GM19238 (cell line): Measurements from ENCODE around the gene METTL21C.

ENCODE experiments used
- DNase-seq: peaks from one replicate; pipeline ENCODE4 v3.0.0; 2011; ENCODE audit warnings: low spot score; ENCODE audit not compliant: insufficient read length

The METTL21C gene

DNA sequence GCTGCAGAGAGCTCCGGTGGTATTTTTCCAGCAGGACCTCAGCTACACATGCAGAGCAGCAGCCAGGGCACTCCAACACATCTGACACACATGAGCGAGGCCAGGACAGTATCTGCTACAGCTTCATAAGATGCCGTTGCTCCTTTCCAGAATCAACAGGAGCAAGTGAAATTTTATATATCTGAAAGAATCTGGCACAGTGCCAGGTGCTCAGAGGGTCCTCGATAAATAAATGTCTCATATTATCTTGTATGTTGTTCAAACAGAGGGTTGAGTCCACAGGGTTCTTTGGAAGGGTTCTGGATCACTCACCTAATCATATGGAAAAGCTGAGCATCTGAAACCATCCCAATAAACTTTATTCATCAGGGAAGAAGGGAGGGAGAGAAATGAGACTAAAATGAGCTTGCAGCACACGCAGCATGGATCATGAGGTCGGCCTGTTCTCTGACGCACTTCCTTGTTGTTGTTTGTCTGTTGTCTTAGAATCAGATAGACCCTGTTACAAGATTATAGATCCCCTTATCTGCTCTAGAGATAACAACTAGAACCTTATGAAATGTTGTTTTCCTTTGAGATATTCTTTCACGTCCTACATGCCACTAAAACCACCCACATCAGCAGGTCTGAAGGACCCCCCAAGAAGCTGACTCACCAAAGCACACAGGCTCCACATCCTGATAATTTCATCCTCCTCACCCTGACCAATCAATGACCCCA is 3.2 kb upstream of the METTL21C start:
- no peak for DNase-seq

DNA sequence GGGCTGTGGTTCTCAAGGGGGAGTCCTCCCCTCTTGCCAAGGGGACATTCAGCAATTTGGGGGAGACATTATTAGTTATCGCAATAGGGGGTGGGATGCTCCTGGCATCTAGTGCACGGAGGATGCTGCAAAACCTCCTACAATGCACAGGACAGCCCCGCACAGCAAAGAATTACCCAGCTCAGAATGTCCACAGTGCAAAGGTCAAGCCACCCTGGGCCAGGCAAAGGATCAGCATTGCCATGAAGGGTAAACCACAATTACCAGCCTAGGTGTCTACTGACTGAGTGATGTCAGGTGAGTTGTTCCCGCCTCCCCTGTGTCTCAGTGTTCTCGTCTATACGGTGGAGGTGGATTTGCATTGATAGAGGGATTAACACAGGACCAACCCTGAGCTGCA is 2.4 kb upstream of the METTL21C start:
- no peak for DNase-seq

DNA sequence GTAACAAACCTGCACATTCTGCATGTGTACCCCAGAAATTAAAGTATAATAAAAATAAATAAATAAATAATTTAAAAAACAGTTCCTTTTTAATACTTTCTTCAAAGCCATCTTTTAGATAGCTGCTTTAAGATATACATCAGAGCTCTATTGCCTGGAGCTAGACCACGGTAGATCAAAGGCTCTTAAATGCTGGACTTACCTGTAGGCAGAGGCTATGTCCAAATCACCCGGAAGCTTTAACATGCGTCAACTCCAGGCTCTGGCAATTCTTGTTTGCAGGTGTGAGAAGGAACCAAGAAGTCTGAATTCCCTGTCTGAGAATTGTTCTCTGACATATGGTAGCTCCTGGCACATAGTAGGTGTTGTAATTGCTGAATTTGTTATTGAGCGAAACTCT is 1.6 kb upstream of the METTL21C start:
- no peak for DNase-seq

DNA sequence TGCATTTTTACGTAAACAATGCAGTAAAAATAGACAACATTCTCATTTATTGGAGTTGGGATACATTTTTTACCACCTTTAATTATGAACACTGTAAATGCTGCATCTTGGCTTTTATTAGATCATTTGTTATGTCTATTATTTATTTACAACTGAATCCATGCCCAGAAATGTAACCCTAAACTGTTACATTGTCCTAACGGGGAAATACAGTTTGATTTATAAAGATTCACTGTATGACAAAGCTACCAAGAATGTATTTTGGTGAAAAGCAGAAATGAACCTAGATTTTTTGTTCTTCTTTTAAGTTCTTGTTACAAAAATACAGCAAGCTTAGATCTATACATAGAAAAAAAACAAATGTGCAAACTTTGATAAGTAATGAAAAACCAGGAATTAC is 1.1 kb downstream of the METTL21C start:
- DNase-seq: no peak

DNA sequence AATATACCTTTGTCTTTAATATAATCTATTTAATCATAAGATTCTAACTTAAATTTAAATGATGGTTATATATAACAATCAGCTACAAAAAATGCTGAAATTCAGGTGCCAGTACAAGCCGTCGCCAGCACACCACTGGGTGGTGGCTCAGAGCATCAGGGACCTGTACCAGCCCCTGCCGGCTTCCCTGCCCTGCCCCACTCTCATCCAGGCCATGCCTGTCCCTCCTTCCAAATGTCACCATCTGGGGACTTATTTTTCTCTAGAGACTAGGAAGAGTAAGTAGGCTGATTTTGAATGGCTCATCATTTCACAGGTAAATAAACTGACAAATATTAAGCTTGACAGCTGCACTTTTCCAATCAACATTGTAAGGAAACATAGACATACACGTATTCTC is 1.6 kb downstream of the METTL21C start:
- no peak for DNase-seq

DNA sequence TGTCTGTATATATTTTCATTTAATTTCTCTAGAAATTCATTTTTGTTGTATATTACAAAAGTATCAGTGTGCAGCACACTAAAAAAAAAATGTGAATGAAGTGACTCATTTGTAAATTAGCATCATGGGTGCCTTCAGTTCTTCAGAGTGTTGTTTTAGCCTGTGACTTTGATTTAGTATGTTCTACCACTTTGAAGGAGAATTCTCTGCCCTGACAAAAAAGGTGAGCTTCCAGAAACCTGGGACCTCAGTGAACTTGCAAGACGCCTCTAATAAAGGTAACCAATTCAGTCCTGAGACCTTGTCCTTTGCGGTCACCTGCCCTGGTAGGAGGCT is 2.4 kb downstream of the METTL21C start:
- no peak for DNase-seq

DNA sequence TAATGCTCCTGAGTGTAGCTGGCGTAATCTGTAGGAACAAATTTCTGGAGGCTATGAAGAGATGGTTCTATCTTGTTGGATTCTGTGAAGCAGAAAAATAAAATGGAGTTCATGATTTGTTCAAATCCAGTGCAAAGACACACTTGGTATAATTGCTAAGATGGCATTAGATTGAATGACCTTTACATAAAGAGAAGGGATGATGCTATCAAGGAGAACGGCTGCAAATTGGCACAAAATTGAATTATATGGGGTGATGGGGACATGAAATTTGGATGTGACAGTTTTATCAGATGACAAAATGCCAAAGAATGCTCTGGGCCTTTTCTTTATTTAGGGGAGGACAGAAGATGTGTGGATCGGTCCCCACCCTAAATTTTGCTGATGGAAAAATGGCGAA is 4.0 kb downstream of the METTL21C start:
- no peak for DNase-seq

DNA sequence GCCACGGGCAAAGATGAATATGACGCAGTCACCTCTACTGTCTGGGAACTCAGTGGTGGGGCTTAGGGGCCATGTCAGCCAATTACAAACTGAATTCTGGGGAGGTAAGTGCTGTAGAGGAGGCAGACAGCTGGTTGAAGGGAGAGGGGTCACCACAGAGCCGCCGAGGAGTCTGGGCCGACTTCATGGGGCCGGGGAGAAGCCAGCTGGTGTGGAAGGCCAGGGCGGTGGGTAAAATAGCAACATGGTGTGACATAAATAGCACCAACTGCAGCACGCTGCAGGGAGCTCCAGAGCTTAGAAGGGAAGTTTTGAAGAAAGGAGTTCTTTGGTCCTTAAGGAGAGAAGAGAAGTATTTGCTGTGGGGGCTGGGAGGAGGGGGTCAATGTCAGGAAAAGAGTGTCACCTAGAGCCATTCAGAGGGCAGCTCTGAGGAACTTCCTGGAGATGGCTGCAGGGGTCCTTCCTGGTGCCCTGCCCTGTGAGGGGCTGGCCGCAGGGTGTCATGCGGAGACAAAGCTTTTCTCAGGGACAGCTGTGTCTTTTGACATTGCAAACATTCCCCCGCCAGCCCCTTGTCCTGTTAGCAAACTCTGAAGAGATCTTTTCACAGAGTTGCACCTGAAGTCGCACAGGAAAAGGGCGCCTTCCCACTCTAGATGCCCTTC is 6.4 kb downstream of the METTL21C start:
- no peak for DNase-seq

DNA sequence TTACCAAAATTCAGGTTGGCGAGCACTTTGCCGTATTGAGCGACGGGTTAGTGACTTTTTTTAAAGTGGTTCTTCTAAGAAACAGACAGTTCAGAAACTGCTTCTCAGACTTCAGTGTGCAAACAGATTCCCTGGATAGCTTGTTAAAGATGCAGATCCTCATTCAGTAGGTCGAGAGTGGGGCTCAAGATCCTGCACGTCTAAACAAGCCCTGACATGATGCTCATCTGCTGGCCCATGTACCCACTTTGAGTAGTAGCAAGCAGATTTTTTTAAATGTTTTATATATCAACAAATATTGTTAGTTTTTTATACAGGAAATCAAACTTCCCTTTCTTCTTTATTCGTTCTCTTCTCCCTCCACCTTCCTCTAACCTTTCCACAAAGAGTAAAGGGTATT is 7.3 kb downstream of the METTL21C start:
- DNase-seq: no peak

DNA sequence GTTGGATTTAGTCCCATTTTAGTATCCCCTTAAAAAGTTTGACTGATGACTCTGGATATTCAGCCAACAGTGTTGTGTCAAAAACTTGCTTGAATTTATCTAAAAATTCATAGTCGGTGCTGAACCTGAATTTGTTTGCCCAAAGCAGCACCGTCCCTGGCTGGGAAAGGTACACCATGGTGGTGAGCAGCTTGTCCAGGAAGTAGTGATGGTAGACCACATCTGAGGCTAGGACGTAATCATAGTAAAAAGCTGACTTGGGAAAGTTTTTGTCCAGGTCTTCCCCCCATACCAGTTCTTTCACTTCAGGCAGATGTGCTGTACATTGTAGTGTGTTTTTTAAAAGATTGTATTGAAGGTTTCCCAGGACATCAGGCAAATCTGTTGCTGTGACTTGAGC is 8.8 kb downstream of the METTL21C start:
- no peak for DNase-seq

DNA sequence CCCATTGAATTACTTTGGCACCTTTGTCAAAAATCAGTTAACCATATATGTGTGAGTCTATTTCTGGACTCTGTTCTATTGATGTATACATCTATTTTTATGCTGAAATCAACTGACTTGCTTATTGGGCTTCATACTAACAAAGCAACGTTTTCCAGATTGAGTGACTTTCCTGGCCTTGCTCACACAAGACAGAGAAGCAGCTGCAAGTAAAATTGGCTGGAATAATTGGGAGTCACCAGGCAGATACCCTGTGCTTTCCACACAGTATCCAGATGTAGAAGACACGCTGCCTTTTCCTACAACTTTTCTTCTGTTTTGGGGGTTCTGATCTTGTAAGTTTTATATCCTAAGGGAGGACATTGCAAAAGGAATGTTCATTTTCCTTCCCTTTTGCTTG is 11.2 kb downstream of the METTL21C start:
- no peak for DNase-seq

DNA sequence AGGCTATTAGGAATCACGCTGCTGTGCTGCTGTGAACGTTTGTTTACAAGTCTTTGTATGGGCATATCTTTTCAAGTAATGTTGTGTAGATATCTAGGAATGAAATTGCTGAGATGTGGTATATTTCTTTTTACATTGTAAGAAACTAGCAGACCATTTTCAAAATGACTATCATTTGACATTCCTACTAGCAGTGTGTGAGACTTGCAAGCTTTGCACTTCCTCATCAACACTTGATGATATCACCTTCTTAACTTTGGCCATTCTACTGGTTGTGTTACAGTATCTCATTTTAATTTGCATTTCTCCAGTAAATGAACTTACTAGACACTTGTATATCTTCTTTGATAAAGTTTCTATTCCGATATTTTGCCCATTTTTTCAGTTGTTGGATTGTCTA is 12.1 kb downstream of the METTL21C start:
- DNase-seq: no peak

DNA sequence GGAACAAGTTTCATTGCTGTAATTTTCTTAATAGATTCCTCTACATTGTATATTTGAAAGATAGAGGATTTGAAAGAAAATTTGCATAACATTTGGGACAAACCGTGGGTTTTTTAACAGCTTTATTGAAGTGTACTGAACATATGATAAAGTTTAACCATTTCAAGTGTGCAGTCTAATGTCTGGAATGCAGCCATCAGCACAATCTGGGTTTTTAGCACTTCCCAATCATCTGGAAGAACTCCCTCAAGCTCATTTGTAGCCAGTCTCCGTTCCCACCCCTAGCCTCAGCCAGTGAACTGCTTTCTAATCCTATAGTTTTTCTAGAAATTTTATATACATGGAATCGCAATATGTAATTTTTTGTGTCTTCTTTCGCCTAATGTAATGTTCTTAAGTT is 12.6 kb downstream of the METTL21C start:
- DNase-seq: no peak

DNA sequence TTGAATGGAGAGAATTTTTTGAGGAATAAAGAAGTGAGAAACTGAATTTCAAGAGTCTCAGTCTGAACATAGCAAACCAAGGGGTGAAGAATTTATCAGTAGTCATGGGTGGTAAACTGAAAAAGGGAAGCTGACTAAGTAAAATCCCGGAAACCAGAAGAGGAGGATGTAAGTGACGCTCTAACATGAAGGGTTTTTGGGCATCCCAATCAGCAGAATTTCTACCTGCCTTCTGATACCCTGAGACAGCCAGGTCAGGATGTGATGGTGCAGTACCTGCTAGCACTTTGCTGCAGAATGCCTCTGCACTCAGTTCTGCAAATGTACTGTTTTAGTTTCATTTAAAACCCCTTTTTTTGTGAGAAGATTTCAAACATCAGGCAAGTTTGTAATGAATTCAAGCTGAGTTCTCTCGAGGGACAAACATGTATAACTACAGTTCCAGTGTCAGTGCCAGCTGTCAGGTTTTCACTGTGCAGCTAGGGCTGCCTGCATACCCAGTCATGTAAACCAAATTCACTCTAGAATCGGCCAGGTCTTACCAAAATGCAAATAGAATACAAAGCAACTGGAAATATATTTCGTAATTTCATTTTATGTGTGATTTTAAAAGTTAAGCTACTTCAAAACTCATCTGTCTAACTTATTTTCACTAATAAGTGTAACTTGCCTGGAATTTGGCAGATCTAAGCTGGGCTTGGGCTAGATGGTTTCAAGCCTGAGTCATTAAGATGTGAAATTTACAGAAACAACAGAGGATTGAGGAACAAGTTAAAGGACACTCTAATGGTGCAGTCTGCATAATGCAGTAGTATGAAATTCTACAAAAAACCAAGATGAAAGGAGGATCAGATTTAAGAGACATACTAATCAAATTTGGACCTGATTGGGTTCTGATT is 13.8 kb downstream of the METTL21C start:
- no peak for DNase-seq

DNA sequence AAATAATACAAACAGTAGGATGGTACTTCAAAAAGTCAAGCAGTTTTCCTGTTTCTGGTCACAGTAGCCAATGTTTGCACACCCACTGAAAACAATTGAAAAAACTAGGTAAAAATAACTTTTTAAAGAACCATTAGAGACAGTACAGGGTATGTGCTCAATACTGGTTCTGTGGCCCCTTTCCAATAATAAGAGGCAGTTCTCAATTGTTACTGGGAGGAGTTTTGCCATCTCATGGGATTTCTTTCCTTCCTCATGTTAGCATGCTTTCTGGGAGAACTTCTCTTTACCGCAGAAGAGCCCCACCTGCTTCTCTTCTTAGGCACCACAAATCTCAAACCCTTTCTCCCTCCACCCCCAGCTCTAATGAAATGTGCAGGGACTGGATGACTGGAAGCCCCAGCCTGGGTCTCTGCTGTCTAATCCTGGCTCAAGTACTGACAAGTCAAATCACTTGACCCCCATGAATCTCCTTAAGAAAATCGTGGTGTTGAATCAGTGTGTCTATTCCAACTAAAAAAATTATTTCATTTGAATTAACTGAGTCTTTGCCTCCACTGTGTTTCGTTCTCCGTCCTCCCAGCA is 14.6 kb downstream of the METTL21C start:
- no peak for DNase-seq

DNA sequence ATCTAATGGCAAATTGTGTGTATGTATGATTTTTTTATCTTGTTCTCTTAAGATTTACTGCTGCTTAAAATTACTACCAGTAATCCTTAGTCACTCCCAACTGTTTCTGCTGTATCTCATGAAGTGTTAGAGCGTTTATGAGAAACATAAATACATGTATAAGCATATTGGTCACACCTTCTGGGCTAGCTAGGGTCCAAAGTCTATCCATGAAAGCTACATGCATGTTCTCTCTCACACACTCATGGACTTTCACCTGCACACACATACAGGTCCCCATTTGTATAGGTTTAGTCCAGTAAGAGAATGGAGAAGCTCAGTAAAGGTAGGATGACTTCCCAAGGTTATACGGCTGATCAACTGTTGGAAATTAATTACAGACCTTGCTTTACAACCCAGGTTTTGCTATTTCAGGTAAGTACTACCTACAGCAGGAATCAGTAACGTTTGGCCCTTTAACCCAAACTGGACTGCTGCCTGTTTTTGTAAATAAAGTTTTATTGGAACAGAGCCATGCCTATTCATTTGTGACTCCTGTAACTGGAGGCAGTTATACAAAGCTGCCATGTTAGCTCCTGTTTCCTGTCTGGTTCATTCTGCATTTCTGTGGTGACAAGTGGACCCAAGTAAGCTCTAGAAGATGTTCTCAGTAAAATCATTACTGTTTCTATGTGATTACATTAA is 15.3 kb downstream of the METTL21C start:
- no peak for DNase-seq

DNA sequence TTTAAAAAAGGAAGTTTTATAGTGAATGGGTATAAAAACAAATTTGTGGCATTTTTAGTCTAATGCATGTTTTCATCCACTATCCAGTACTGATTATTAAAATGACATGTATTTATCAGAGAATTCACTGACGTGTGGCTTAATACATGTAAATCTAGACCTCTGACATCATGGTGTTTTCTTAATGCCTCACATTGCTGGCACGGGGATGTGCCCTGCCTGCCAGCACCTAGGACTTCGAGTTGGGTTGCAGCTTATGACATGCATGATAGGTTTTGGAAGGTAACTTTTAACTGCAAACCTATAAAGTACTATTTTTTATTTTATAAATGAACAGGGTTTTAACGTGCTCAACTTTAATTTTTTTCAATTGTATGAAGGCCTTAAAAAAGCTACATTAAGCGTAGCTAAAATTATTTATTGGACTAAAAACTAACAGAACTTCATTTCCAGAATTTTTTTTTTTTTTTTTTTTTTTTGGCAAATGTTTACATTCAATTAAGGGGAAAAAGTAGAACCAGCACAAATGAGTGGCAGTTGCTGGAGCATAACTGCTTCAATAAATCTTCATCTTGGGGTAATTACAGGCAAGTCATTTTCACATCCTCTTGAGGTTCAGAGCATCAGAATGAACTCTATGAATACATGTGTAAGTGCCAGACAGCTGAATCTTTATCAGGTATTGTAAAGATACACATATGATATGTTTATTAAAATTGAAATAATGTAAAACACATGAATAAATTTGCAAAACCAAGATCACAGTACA is 16.3 kb downstream of the METTL21C start:
- no peak for DNase-seq

DNA sequence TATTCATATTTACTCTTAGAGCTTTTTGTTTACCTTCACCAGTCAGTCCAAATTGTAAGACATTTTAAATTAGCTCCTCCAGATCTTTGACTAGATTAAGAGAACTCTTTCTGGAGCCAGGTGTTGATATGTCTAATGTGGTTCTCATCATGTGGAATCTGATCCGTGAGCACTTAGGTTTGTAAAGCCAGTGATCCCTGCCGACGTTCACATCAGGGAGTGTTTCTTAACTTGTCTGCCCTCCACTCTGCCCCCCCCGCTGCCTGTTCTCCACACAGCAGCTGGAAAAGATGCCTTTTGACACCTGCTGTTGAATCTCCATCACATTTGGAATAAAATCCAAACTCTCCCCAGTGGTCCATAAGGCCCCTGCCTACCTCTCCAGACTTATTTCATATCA is 17.7 kb downstream of the METTL21C start:
- DNase-seq: no peak

DNA sequence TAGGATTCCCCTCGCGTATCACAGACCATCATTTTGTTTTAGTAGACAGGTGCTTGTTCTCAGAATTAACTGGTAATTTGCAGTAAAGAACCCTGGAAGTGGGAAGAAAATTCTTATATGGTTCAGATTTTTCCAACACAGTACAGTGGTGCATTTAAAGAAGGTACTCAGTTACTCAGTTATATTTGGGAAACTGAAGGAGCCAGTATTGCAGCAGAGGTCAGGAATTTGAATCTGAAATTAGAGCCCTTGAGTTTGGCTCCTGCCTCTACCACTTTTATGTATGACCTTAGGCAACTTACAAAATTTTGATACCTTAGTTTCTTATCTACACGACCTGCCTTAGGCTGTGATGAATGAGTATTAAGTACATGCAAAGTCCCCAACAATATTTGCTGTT is 19.7 kb downstream of the METTL21C start:
- no peak for DNase-seq

DNA sequence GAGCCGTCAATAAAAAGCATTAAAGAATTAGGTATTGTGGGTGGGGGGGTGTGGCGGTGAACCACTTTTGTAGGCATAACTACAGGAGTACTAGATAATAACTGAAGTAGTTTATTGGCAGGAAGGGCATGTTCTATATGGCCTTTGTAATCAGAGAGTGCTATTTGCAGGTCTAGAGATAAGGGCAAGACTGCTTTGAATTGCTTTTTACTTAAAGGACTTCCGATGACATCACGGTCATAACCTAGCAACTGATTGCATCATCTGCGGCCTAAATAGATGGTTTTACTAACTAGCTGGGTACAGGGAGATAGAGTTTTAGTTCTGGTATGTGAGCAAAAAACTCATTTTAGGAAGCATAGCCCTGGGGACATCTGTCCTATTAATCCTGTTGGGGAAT is 24.7 kb downstream of the METTL21C start:
- DNase-seq: no peak

DNA sequence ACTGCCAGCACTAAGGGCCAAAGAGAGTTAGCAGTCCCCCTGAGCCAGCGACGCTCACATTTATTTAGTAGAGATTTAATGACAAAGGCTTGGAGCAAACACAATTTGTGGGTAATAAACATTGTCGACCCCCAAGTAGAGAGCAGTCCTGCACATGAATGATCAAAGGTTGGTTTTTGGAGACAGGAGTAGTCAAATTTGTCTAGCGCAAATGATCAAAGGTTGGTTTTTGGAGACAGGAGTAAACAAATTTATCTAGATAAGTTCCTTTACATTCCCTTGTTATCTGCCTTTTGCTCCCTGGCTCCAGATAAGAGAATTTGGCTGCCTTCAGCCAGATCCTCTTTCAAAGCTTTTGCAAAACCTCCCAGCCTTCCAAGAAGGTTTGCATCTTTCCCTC is 26.9 kb downstream of the METTL21C start:
- no peak for DNase-seq
